Liver (tissue), 9 donors: Measurements from ENCODE around the gene CDH16. TPM values are rescaled to one million over a fixed set of nuclear protein-coding genes. Genes with fewer than 3 reads are reported as not detected.
A peak's percentile ranks its signal among the peaks of the same experiment; 100 is the strongest.

Experiments used
- DNase-seq: peaks from one replicate; pipeline ENCODE4 v3.0.0-alpha.2; 2017; ENCODE audit warnings: low spot score
- H3K27ac ChIP-seq, 2 donors: one replicate each; pipeline ENCODE4 v1.7.0; 2013; ENCODE audit warnings: inconsistent platforms in 2 of 2, low read length in 2 of 2, control low read depth in 1 of 2, low read depth in 1 of 2, mild to moderate bottlenecking in 1 of 2
- H3K27me3 ChIP-seq, 4 donors: one replicate each; pipeline versions ENCODE4 v1.6.1 to v1.7.0; 2013; ENCODE audit warnings: low read length in 3 of 4, inconsistent platforms in 1 of 4, mild to moderate bottlenecking in 1 of 4, moderate library complexity in 1 of 4; ENCODE audit not compliant: control insufficient read depth in 4 of 4, insufficient read depth in 4 of 4
- H3K36me3 ChIP-seq, 4 donors: one replicate each; pipeline versions ENCODE4 v1.6.1 to v1.7.0; 2013; ENCODE audit warnings: low read length in 3 of 4, mild to moderate bottlenecking in 3 of 4, low read depth in 1 of 4, moderate library complexity in 1 of 4; ENCODE audit not compliant: control insufficient read depth in 4 of 4, insufficient read depth in 3 of 4
- H3K4me1 ChIP-seq, 4 donors: one replicate each; pipeline versions ENCODE4 v1.6.1 to v1.7.0; 2013; ENCODE audit warnings: low read length in 3 of 4, mild to moderate bottlenecking in 3 of 4, moderate library complexity in 1 of 4; ENCODE audit not compliant: control insufficient read depth in 4 of 4, insufficient read depth in 4 of 4
- H3K4me3 ChIP-seq, 3 donors: one replicate each; pipeline versions ENCODE4 v1.6.1 to v1.7.0; 2013; ENCODE audit warnings: low read length in 3 of 3, control low read depth in 1 of 3, low read depth in 1 of 3, mild to moderate bottlenecking in 1 of 3
- H3K9ac ChIP-seq, 2 donors: one replicate each; pipeline ENCODE4 v1.7.0; 2013; ENCODE audit warnings: low read length in 2 of 2, mild to moderate bottlenecking in 2 of 2, moderate library complexity in 2 of 2, control low read depth in 1 of 2, low read depth in 1 of 2
- H3K9me3 ChIP-seq, 4 donors: one replicate each; pipeline versions ENCODE4 v1.6.1 to v1.7.0; 2013; ENCODE audit warnings: low read length in 3 of 4; ENCODE audit not compliant: control insufficient read depth in 4 of 4
- EGR1 ChIP-seq, 2 donors: IDR thresholded peaks; 2 replicates each; pipeline ENCODE4 v1.6.1; 2016 to 2018; ENCODE audit warnings: antibody characterized with exemption in 2 of 2, low read depth in 2 of 2
- FOXA1 ChIP-seq: IDR thresholded peaks from 2 replicates; pipeline ENCODE4 v1.6.1; 2016; ENCODE audit warnings: antibody characterized with exemption
- FOXA2 ChIP-seq: IDR thresholded peaks from 2 replicates; pipeline ENCODE4 v1.6.1; 2016; ENCODE audit warnings: antibody characterized with exemption
- GABPA ChIP-seq, 2 donors: IDR thresholded peaks in 1 of 2; conservative IDR thresholded peaks in 1 of 2; 2 replicates each; pipeline ENCODE4 v1.6.1; 2016; ENCODE audit warnings: antibody characterized with exemption in 2 of 2, mild to moderate bottlenecking in 1 of 2, moderate library complexity in 1 of 2
- HNF4A ChIP-seq, 2 donors: conservative IDR thresholded peaks; 2 replicates each; pipeline ENCODE4 v1.6.1; 2016; ENCODE audit warnings: antibody characterized with exemption in 2 of 2, mild to moderate bottlenecking in 2 of 2
- HNF4G ChIP-seq: IDR thresholded peaks from 2 replicates; pipeline ENCODE4 v1.6.1; 2016; ENCODE audit warnings: antibody characterized with exemption
- JUND ChIP-seq, 2 donors: IDR thresholded peaks; 2 replicates each; pipeline ENCODE4 v1.6.1; 2016; ENCODE audit warnings: antibody characterized with exemption in 2 of 2
- RAD21 ChIP-seq, 2 donors: IDR thresholded peaks; 2 replicates each; pipeline ENCODE4 v1.6.1; 2016; ENCODE audit warnings: antibody characterized with exemption in 2 of 2, mild to moderate bottlenecking in 2 of 2
- RXRA ChIP-seq, 2 donors: IDR thresholded peaks; 2 replicates each; pipeline ENCODE4 v1.6.1; 2017 to 2018; ENCODE audit warnings: antibody characterized with exemption in 2 of 2, mild to moderate bottlenecking in 1 of 2
- SP1 ChIP-seq: IDR thresholded peaks from 2 replicates; pipeline ENCODE4 v1.6.1; 2018; ENCODE audit warnings: antibody characterized with exemption, mild to moderate bottlenecking
- TAF1 ChIP-seq: conservative IDR thresholded peaks from 2 replicates; pipeline ENCODE4 v1.6.1; 2016; ENCODE audit warnings: antibody characterized with exemption, mild to moderate bottlenecking
- YY1 ChIP-seq: IDR thresholded peaks from 2 replicates; pipeline ENCODE4 v1.6.1; 2016; ENCODE audit warnings: antibody characterized with exemption, mild to moderate bottlenecking
- WGBS: extraction: QIAGEN DNeasy Blood & Tissue Kit; methylation state at CpG from one replicate; pipeline ENCODE4 v1.1.7; 2013; 5-methylcytosine and 5-hydroxymethylcytosine counted together
- polyA plus RNA-seq, 2 donors: library from polyadenylated mRNA; stranded (reverse) in 1 of 2; unstranded in 1 of 2; fragments of 200-250 nt in 1 of 2; fragments of >200 nt in 1 of 2; fragmentation: Nextera tagmentation in 1 of 2; extraction: Ambion mirVana in 1 of 2; gene quantifications; one replicate each; pipeline versions ENCODE4 v1.2.1 to v1.2.3, GENCODE V29; 2013 to 2015
- total RNA-seq, 2 donors: library from RNA; depleted of rRNA; stranded (reverse); fragments of >200 nt; gene quantifications; one replicate each; pipeline ENCODE4 v1.2.3, GENCODE V29; 2014
- TF ChIP-seq, protein P1 (sequence below): IDR thresholded peaks from 2 replicates; pipeline ENCODE4 v1.6.1; 2016; ENCODE audit warnings: antibody characterized with exemption
- TF ChIP-seq, protein P2 (sequence below): fragments of 150-350 bp; IDR thresholded peaks from 2 replicates; pipeline ENCODE4 v1.5.1; 2017; ENCODE audit warnings: improper control_type of control experiment, low read depth, low read length; ENCODE audit not compliant: missing input control
- TF ChIP-seq, protein P3 (sequence below): IDR thresholded peaks from 2 replicates; pipeline ENCODE4 v1.6.1; 2016; ENCODE audit warnings: antibody characterized with exemption
- donor health status: healthy.
- donor health status: healthy.
- donor health status: healthy.
- donor health status: healthy.
- donor health status: healthy.

The CDH16 gene
- total and polyA plus RNA-seq, 4 donors = 0.56 TPM; not detected in 3

DNA sequence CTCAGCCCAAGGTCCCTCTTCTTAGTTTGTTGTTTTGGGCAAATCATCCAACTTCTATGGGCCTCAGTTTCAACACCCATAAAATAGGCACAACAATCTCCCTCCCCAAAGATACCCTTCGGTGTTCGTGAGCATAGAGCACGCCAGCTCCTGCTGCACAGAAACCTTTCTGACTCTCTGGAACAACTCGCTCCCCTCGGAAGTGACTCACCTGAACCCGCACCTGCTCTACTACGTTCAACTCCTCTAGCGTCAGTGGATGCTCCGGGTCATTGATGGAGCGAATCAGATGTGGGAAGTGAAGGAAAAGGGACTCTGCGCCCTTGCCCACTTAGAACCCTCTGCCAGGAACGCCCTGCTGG lies 15.1 kb upstream of the CDH16 start:
- no peaks in the 10 kb centered on the region for H3K9me3 ChIP-seq
- peak overlapping the region; percentile 94 to 96 for H3K27ac ChIP-seq
- H3K4me1 ChIP-seq = peaks cover 5 to 54% (median 43%) of the 10 kb centered on the region in 4 donors
- 1% methylated on average over 12 of the region's 12 CpGs for WGBS
- peak overlapping the region; percentile 61 to 86 for H3K9ac ChIP-seq
- DNase-seq = no peak
- H3K36me3 ChIP-seq = no peaks in the 10 kb centered on the region
- no peaks in the 10 kb centered on the region for H3K27me3 ChIP-seq
- peak overlapping the region; percentile 77 to 93 (median 81) for H3K4me3 ChIP-seq
- TF ChIP-seq, protein P1, sequence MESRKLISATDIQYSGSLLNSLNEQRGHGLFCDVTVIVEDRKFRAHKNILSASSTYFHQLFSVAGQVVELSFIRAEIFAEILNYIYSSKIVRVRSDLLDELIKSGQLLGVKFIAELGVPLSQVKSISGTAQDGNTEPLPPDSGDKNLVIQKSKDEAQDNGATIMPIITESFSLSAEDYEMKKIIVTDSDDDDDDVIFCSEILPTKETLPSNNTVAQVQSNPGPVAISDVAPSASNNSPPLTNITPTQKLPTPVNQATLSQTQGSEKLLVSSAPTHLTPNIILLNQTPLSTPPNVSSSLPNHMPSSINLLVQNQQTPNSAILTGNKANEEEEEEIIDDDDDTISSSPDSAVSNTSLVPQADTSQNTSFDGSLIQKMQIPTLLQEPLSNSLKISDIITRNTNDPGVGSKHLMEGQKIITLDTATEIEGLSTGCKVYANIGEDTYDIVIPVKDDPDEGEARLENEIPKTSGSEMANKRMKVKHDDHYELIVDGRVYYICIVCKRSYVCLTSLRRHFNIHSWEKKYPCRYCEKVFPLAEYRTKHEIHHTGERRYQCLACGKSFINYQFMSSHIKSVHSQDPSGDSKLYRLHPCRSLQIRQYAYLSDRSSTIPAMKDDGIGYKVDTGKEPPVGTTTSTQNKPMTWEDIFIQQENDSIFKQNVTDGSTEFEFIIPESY = no peak
- TF ChIP-seq TAF1 = no peak

DNA sequence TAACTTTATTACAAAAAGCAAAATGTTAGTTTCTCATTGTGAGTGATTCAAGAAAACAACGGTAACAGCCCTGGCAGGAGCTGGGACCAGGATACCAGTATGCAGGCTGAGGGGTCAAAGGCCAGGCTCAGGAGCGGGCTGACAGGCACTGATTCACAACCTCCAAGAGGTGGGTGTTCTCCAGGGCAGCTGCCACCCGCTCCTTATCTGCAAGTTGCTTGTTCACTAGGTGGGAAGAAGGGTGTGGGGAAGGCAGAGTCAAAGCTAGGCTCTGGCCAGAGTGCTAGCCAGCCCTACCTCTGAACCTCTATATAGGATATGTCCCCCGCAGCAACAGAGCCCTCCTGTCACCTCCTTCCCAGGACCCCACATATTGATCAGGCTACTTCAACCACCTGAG lies 13.4 kb upstream of the CDH16 start:
- H3K9me3 ChIP-seq = no peaks in the 10 kb centered on the region
- no peaks in the 10 kb centered on the region for H3K36me3 ChIP-seq
- TF ChIP-seq RAD21 (IDR thresholded peaks at IDR 0.05) = no peak
- TF ChIP-seq, protein P2, sequence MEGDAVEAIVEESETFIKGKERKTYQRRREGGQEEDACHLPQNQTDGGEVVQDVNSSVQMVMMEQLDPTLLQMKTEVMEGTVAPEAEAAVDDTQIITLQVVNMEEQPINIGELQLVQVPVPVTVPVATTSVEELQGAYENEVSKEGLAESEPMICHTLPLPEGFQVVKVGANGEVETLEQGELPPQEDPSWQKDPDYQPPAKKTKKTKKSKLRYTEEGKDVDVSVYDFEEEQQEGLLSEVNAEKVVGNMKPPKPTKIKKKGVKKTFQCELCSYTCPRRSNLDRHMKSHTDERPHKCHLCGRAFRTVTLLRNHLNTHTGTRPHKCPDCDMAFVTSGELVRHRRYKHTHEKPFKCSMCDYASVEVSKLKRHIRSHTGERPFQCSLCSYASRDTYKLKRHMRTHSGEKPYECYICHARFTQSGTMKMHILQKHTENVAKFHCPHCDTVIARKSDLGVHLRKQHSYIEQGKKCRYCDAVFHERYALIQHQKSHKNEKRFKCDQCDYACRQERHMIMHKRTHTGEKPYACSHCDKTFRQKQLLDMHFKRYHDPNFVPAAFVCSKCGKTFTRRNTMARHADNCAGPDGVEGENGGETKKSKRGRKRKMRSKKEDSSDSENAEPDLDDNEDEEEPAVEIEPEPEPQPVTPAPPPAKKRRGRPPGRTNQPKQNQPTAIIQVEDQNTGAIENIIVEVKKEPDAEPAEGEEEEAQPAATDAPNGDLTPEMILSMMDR = no peak
- TF ChIP-seq HNF4A (conservative IDR thresholded peaks at IDR 0.05) = no peak
- TF ChIP-seq FOXA1 = no peak
- TF ChIP-seq GABPA (IDR thresholded peaks at IDR 0.05 in 1 of 2, conservative IDR thresholded peaks at IDR 0.05 in 1 of 2) = no peak
- TF ChIP-seq, protein P1 = no peak
- no peak for TF ChIP-seq JUND (IDR thresholded peaks at IDR 0.05)
- no peak for TF ChIP-seq FOXA2
- TF ChIP-seq RXRA (IDR thresholded peaks at IDR 0.05) = no peak
- no peak for TF ChIP-seq SP1
- no peak for TF ChIP-seq YY1
- TF ChIP-seq EGR1 (IDR thresholded peaks at IDR 0.05; ENCODE audit: low read depth in 2 of 2) = no peak
- TF ChIP-seq HNF4G = no peak
- TF ChIP-seq, protein P3, sequence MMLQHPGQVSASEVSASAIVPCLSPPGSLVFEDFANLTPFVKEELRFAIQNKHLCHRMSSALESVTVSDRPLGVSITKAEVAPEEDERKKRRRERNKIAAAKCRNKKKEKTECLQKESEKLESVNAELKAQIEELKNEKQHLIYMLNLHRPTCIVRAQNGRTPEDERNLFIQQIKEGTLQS = no peak
- no peak overlapping the region for H3K9ac ChIP-seq
- no peak overlapping the region for H3K27ac ChIP-seq
- peaks cover 0 to 37% (median 26%) of the 10 kb centered on the region in 4 donors for H3K4me1 ChIP-seq
- DNase-seq = no peak
- WGBS = 78% methylated on average over 4 of the region's 4 CpGs
- H3K27me3 ChIP-seq = no peaks in the 10 kb centered on the region
- H3K4me3 ChIP-seq = no peak overlapping the region
